Lower leg skin (tissue), 3 donors: Measurements from ENCODE around the gene P2RY8.

ENCODE experiments used
- POLR2A ChIP-seq, 2 donors: fragments of 450-650 bp; IDR thresholded peaks; one replicate each; pipeline ENCODE4 v1.6.1; 2016 to 2017; ENCODE audit warnings: antibody characterized with exemption in 2 of 2, mild to moderate bottlenecking in 1 of 2, moderate library complexity in 1 of 2
- TF ChIP-seq, protein P1 (sequence below), 3 donors: fragments of 450-650 bp; IDR thresholded peaks; one replicate each; pipeline ENCODE4 v1.5.1; 2016; ENCODE audit warnings: antibody characterized with exemption in 3 of 3, mild to moderate bottlenecking in 3 of 3, moderate library complexity in 2 of 3

DNA sequence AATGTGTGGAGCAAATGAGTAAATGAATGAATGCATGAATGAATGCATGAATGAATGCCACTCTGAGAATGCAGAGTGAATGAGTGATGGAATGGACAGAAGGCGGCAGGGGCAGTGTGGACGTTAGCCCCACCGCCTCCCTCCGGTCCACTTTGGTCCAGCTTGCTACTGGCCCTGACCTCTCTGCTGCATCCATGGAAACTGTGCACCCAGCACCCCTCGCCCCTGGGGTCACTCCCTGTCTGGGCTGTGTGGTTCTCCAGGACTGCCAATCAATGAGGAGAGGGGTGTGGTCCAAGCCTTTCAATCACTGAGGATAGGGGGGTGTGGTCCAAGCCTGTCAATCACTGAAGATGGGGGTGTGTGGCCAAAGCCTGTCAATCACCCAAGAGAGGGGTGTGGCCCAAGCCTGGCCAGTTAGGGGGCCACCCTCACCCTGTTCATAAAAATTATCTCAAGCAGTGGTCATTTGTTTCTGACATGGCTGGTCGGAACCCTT lies 45.1 kb downstream of the P2RY8 start:
- TF ChIP-seq, protein P1, sequence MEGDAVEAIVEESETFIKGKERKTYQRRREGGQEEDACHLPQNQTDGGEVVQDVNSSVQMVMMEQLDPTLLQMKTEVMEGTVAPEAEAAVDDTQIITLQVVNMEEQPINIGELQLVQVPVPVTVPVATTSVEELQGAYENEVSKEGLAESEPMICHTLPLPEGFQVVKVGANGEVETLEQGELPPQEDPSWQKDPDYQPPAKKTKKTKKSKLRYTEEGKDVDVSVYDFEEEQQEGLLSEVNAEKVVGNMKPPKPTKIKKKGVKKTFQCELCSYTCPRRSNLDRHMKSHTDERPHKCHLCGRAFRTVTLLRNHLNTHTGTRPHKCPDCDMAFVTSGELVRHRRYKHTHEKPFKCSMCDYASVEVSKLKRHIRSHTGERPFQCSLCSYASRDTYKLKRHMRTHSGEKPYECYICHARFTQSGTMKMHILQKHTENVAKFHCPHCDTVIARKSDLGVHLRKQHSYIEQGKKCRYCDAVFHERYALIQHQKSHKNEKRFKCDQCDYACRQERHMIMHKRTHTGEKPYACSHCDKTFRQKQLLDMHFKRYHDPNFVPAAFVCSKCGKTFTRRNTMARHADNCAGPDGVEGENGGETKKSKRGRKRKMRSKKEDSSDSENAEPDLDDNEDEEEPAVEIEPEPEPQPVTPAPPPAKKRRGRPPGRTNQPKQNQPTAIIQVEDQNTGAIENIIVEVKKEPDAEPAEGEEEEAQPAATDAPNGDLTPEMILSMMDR (IDR thresholded peaks at IDR 0.05): no peak
- no peak for TF ChIP-seq POLR2A (IDR thresholded peaks at IDR 0.05)
